HG03064 (cell line): Measurements from ENCODE around the gene MRPL9.

Experiments
- ATAC-seq: cut with Tn5 transposase; IDR thresholded peaks from one replicate; pipeline ENCODE4 v1.9.1; 2021; ENCODE audit warnings: low read depth; ENCODE audit not compliant: unreplicated experiment

The MRPL9 gene

DNA sequence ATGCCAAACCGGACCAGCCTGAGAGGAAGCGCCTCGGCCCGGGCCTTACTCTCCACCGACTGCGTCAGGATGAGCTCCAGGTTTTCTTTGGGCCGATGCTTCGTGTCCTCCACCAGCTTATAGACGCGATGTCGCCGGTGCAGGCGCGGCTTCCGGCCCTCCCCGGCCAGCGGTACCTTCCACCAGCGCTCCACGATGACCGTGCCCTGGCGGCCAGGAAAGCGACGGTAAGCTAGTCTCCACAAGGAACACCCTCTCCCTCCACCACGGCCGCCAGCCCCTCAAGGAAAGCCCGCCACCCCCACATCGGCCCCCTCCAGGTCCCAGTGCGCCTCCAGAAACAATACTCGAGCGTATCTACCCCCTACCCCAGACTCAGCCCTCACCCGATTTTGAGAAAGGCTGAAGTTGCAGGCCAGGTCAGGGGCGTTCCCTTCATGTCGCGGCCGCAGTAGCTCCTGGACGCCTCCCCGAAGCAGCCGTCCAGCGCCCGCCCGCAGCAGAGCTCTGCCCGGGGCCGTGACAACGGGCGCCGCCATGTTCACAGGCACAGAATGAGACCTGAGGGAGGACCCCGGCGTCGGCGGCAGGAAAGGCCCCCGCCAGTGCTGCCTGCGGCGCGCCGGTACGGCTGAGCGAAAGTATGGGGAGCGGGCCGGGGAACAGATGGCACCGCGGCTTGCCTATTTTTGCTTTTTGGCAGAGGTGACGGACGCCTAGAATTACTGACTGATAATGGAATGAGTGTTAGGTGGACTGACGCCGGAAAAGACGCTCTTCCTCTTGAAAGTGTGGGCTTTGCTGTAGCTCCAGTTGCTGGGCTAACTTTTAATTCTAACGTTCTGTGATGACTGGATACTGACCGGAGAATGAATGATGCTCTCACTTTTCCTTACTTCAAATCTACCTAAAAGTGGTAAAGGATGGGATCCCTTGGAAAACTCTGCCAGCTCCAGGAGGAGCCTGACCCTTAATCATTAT, at the start of gene MRPL9:
MRPL9 (minus strand) TSS at position 556 of the 981 bp plus-strand sequence; CDS start at position 539, 17 bp downstream.
- peak; percentile 90 for ATAC-seq

DNA sequence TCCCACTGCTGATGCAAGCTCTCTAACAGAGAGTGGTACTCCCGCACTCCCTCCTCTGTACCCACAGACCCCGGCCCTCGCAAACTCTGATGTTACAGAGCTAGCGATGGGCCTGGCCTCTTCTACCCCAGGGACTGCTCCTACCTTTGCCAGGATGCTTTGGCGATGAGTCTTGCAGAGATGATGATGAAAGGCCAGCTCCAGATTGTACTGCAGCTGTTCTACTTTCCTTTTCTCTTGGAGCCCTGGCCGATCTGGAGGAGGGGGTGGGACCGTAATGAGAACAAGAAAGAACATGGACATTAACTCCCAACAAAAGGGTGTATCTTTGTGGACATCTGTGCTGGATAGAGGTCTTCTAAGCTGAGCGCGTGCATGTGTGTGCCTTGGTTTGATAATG, 47.9 kb upstream of the MRPL9 start:
- ATAC-seq: no peak

DNA sequence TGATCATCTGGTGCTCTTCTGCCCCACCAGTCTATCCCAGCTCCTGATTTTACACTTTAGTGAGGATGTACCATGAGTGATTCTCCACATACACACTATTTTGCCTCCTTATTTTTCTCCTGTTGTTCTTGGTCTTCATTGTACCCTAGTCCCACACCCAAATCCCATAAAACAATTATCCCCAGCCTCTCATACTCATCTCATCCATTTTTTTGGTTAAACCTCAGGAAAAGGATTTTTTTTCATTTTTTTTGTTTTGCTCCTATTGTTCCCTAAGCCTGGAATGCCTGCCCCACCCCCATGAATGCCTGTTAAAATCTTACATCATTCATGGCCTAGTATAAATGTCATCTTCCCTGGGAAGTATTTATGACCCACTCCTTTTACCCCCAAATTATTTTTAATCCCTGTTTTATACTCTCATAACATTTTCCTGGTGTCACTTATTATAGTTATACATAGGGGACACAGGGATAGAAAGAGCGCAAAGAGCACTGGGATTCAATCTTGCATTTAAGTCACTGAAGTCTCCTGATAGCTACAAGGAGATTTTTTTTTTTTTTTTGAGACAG, 46.8 kb upstream of the MRPL9 start:
- no peak for ATAC-seq

DNA sequence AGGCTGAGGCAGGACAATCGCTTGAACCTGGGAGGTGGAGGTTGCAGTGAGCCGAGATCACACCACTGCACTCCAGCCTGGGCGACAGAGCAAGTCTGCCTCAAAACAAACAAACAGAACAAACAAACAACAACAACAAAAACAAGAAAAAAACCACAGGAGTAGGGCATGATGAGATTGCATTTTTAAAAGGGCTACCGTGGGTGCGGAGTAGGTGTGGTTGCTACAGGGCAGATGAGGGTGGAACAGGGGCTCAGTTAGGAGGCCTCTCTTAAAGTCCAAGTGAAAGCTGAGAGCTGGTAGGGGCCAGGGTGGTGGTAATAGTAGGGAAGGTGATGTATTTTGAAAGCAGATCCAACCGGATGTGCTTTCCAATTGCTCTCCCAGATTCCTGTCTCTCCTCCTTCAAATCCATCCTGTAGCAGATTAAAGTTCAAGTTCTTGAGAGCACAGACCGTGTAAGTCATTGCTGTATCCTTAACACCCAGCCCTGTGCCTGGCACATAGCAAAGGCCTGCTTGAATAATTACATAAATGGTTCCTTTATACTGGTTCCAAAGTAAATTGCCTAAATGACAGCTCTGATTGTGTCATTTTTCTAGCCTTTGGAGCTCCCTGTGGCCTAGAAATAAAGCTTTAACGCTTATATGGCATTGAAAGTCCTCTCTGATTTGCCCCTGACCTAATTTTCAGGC, 46.1 kb upstream of the MRPL9 start:
- no peak for ATAC-seq

DNA sequence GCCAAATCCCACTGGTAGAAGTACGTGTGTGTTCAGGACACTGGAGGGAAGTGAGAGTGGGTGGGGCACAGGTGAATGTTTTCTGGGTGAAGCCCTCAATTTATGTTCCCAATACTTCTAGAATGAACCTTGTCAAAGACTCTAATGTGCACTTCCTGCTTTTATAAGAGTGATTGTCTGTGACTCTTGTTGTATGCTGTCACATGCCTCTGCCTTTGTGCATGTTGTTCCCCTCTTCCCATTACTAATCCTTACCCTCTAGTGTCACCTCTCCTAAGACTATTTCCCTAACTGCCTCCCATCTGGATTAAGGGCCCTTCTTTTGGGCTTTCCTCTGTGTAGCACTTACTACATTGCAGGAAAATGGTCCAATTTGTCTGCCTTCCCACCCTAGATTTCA, 44.5 kb upstream of the MRPL9 start:
- no peak for ATAC-seq

DNA sequence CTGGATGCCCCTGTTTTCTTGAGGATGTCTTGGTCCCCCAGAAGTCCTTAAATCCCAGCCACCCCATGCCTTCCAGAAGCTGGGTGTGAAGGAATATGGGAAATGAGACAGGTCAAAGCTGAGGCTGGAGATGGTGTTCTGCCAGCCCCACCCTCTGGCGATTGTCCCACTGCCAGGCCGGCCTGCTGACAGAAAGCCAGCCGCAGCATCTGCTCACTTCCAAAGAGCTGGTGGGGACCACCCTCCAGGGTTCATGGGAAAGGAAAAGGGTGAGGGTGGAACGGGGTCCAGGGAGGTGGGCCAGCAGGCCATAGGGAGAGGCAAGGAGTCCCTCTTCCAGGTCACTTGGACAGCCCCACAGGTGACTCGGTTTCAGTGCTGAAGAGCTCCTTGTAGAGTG, 43.8 kb upstream of the MRPL9 start:
- ATAC-seq: no peak

DNA sequence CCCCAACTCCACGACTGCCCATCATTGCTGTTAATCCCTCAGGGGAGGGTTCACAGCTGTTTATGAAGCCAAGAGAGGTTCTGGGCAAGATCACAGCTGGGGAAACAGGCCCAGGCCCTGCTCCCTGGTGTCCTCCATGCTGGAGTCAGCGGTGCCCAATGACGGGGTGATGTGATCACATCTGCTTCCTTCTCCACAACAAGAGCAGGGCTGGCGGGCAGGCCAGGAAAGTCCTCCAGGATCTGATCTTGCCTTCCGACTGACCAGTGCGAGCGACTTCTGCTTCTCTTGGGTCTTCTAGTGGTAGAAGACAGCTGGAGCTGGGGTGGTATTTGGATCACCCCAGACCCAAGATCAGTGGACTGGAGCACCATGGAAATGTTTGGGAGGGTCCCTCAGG, 42.9 kb upstream of the MRPL9 start:
- ATAC-seq: no peak

DNA sequence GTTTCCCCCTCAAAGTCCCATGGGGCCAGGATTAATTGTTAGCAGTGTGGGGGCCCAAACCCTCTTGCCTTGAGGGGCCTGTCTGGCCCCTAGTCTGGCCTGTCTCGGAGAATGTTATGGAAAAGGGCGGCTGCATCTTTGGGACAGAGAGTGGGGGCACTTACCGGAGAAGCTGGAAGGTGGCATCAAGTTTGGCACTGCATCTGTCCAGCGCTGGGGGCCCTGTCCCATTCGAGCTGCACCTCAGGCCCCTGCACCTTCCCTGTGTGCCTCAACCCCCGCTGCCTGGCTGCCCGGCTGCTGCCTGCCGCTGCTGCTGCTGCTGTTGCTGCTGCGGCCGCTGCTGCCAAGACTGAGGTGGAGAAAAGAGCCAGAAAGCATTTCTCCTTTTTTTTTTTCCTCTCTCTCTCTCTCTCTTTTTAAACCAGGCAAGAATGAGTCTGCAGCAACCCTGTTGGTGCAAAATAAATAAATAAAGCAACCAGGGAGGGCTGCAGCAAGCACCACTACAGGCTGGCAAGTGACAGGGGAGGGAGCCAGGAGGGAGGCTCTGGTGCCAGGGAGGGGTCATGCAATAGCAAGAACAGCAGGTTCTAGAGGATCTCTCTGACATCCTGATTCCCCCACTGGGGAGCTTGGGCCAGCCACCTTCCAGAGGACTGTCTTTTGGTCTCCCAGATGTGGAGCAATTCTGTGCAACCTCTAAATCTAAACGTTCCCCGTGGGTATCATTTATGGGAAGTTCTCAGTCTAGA, 41.9 kb upstream of the MRPL9 start, which contains the start of gene LINGO4:
LINGO4 (minus strand) TSS at position 354 of the 755 bp plus-strand sequence. CDS start 2,715 bp downstream, outside the sequence.
- no peak for ATAC-seq

DNA sequence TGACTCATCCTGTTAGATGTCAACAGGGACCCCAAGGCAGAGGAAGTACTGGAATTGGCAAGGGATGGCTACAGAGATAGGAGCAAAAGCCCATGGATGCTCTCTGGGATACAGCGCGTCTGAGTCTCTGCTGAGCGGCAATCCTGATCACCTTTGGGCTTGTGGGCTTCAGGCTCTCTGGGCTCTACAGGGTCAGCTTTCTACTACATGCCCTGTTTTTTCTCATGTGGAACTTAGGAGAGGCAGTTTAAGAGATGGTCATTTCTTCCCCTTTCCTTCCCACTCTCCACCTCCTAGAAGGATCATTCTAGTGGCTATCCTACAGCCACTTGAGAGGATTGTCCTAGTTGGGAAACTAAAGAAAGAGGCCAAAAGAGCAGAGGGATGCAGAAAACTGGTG, 40.6 kb upstream of the MRPL9 start:
- no peak for ATAC-seq

DNA sequence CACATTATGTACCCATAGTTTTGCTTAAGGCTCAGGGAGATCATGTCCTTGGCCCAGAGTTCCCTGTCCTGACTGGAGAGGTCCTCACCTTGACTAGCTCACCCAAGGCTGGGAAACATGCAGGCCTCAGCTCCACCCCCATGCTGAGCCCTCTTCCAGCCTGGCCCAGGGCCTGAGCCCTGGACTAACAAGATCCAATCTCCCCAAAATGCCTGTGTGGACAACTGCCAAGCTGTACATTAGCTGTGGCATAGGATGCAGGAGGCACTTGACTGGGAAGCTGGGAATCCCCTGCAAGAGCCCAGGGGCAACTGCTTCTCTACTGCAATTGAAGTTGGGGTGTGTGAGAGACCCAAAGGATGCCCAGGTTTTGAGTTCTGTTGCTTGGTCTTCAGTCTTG, 39.9 kb upstream of the MRPL9 start:
- ATAC-seq: no peak

DNA sequence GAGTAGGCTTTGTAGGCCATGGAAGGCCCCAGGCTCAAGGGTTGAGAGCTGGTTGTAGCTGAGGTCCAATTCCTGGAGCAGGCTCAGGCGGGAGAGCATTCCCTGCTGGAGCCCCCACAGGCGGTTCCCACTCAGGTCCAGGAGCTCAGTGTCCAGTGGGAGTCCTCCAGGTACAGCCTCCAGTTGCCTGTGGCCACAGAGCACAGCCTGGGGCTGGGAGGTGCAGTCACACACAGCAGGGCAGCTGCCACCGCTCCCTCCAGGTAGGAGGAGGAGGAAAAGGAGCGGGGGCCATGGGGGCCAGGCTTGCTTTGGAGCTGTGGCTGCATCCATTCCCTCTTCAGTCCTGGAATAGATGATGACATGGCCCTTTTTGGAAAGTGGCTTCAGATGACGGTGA, 39.1 kb upstream of the MRPL9 start:
- no peak for ATAC-seq

DNA sequence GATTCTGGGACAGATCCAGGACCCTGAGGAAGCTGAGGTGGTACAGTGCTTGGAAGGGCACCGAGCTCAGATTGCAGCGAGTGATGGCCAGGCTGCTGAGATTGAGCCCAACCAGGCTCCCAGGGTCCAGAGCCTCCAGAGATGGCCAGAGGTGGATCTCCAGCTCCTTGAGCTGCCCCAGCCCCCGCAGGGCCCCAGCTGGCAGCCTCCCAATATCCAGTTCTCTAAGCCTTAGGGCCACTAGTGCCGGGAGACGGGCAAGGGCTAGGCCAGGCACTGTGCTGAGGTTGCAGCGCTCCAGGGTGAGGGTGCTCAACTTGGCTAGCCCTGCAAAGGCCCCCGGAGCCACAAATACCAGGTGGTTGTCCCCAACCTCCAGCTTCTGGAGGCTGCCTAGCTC, 38.5 kb upstream of the MRPL9 start:
- ATAC-seq: no peak

DNA sequence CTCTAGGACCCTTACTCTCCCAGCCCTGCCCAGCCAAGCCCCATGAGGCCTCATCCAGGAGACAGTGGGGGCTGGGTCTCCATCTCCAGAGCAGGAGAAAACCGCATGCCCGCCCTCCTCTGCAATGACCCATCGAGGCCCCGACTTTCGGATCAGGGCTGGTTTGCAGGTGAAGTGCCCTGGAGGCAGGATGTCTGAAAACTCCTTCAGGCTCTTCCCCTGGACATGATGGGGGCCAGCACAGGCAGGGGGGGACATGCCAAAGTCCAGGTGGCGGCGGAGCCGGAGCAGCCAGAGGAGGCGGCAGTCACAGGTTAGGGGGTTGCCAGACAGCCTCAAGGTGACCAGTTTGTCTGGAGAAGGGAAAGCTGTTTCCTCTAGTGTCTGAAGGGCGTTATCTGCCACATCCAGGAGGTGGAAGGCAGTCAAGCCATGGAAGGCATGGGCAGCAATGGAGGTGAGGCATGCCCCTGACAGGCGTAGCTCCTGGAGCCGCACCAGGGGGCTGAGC, 38.1 kb upstream of the MRPL9 start:
- ATAC-seq: no peak

DNA sequence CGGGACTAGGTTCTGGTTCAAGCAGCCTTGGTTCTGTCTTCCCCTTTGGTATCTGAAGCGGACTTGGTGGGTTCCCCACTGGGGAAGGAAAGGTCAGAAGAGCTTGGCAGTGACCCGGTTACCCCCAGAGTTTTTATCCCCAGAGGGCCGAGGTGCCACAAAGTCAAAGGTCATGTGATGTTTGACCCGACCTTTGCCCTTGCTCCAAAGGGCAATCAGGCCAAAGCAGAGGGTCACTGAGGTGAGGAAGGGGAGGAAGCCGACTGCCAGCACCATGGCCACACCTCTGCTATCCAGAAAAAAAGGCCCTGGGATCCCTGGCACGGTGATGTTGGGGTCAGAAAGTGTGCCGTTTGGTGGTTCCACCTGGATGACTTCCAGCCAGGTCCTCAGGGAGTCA, 37.5 kb upstream of the MRPL9 start:
- no peak for ATAC-seq

DNA sequence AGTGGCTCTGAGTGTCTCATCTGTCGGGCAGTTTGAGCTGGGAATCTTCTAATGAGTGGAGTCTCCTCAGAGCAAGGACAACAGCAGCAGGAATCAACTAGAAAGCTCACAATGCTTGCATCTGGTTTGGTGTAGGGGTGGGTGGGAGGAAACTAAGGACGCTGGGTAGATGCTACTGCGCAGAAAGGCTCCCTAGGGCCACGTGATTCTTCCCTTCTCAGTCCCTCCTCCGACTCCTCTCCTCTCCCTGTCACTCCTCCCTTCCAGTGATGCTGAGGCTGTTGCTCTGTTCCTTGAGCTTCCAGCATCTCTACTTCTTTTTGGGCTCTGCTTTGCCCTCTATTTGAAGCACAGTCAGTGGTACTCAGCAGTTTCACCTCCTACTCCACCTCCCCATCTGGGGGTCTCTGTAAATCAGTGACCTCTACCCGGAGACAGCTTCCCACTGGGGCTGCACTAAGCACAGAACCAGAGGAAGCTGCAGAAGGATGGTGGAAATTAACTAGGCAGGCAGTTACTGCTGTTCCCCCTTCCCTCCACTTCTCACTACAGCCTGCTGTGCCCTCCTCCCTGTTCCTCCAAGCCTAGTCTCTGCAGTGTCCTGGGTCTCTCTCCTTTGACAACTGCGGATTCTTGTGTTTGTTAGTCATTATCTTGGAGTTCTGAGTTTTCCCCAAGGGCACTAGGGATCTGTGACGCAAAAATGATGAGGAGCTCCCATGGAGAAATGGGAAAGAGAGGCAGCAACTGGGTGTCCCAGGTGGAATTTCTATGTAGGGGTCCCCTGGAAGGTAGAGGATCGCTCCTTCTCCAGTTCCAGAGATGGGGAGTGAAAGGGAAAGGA, 36.1 kb upstream of the MRPL9 start:
- ATAC-seq: no peak

DNA sequence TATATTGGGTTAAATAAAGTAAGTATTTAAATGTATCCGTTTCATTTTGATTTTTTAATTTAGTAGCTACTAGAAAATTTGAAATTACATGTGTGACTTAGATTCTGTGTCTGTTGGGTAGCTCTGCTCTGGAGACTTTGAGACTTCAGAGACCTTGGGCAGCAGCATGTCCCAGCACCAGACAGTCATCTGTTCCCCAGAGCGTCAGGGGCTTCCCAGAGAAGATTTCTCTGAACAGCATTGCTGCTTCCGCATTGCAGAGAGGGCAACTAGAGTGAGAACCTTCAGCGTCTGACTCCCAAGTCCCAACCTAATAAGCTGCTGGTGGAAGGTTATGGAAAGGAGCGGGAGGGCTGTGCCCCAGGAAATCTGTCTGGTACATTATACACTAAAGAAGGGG, 35.3 kb upstream of the MRPL9 start:
- no peak for ATAC-seq

DNA sequence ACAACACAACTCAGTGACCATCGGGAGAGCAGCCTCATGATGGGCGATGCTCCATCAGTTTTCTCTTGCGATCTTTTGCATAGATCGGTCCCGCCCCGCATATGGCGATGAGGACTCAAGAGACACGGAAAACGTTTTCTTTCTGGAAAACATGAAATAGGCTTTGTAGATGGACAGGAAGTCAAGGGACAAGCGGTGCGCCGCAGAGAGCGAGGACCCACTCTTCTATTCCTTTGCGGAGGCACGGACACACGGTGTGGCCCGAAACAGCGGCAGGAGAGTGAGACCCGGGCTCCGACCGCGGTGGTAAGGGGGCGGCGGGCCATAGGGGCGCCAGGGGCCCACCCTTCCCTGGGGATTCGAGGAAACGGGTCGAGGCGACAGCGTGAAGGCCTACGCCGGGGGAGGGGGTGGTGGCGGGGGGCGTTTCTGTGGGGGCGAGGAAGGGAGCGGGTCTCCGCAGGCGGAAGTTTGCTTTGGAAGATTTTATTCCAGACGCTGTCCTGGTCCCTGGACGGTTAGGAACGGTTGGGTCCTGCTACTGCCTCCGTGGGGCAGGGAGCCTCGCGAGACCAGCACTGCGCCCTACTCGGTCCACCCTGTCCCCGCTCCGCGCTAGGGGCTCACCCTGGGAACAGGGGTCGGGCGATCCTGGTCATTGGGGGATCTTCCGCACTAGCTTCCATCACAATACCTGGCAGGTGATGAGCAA, 27.8 kb upstream of the MRPL9 start:
- no peak for ATAC-seq

DNA sequence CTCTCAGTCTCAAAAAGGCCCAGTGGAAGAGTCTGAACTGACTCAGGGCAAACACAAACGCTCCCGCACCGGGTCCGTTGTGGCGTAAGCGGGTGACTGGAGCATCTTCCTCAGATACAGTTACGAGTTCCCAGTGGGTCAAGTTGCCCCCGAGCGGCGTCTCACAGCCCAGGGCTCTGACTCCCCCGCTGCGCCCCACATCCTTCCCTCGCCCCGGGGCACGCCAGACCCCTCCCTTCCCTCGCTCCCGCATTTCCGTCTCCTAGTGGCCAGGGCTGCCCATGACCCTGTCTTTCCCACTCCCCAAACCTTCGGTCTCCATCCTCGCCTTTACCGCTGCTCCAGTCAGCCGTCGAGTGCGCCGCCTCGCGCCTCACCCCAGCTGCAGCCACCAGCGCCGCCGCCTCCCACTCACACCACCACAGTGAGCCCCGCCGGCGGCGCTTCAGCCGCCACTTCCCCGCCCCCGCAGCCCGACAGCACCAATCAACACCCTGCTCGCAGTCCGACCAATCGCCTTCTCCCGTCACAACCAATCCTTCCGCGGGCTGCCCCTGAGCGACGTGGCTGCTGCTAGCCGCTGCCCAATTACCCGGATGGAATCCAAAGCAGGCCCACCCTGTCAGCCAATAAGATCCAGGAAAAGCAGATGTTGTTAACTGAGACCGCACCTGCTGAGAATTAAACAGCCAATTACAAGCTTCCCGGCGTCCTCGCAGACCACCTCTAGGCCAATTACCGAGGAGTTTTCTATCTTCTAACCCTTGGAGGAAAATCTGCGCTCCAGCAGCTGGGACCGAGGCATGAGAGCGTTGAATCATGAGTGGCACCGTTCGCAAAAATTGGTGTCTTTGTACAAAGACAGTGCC, 27.0 kb upstream of the MRPL9 start, which contains the start of gene TDRKH:
TDRKH (minus strand) TSS at position 430 of the 869 bp plus-strand sequence. CDS start 7,478 bp downstream, outside the sequence.
- ATAC-seq: peak; percentile 97
